Upper lobe of left lung (tissue), 6 donors: Measurements from ENCODE around the gene TNRC6C. TPM values are rescaled to one million over a fixed set of nuclear protein-coding genes. Genes with fewer than 3 reads are reported as not detected.

ENCODE experiments used
- ATAC-seq, 2 donors: fragments of 200-7000 bp; cut with Tn5 transposase; one replicate each; pipeline ENCODE4 v1.9.1; 2022; ENCODE audit warnings: mild to moderate bottlenecking in 2 of 2, moderate library complexity in 2 of 2; ENCODE audit not compliant: low FRiP score in 2 of 2
- DNase-seq, 2 donors: peaks; one replicate each; pipeline ENCODE4 v3.0.0-alpha.2; 2019 to 2020
- H3K27ac ChIP-seq, 4 donors: fragments of 200-600 bp; sonication (generic); one replicate each; pipeline ENCODE4 v1.5.1; 2016 to 2019
- H3K27me3 ChIP-seq, 4 donors: fragments of 200-600 bp; sonication (generic); one replicate each; pipeline ENCODE4 v1.5.1; 2017 to 2019
- H3K36me3 ChIP-seq, 4 donors: fragments of 200-600 bp; sonication (generic); one replicate each; pipeline ENCODE4 v1.5.1; 2016 to 2019
- H3K4me1 ChIP-seq, 4 donors: fragments of 200-600 bp; sonication (generic); one replicate each; pipeline ENCODE4 v1.5.1; 2018 to 2019
- H3K4me3 ChIP-seq, 4 donors: fragments of 200-600 bp; sonication (generic); one replicate each; pipeline ENCODE4 v1.5.1; 2017 to 2019; ENCODE audit warnings: mild to moderate bottlenecking in 2 of 4, moderate library complexity in 1 of 4
- H3K9me3 ChIP-seq, 4 donors: fragments of 200-600 bp; sonication (generic); one replicate each; pipeline ENCODE4 v1.5.1; 2018 to 2019
- CTCF ChIP-seq, 6 experiments: fragments of 450-650 bp in 4 of 6; fragments of 200-600 bp in 2 of 6; sonication (generic) in 2 of 6; IDR thresholded peaks; one replicate each; pipeline ENCODE4 v1.5.1; 2016 to 2019; ENCODE audit warnings: antibody characterized with exemption in 6 of 6
- EP300 ChIP-seq, 4 donors: sonication (generic); formaldehyde crosslinking; IDR thresholded peaks; one replicate each; pipeline ENCODE4 v1.5.1; 2017; ENCODE audit warnings: antibody characterized with exemption in 4 of 4, control low read depth in 2 of 4
- POLR2A ChIP-seq, 4 donors: fragments of 450-650 bp; IDR thresholded peaks; one replicate each; pipeline ENCODE4 v1.5.1; 2016 to 2017; ENCODE audit warnings: antibody characterized with exemption in 4 of 4, mild to moderate bottlenecking in 2 of 4
- POLR2AphosphoS5 ChIP-seq, 2 donors: sonication (generic); formaldehyde crosslinking; IDR thresholded peaks; one replicate each; pipeline ENCODE4 v1.5.1; 2017; ENCODE audit warnings: antibody characterized with exemption in 2 of 2
- WGBS, 2 donors: methylation state at CpG; one replicate each; pipeline ENCODE4 v1.1.5; 2017 to 2018; 5-methylcytosine and 5-hydroxymethylcytosine counted together
- total RNA-seq, 6 donors: library from RNA; depleted of rRNA in 4 of 6; stranded (reverse); fragments of >200 nt in 4 of 6; gene quantifications; one replicate each; pipeline versions ENCODE4 v1.1.0 to v1.2.1, GENCODE V29; 2016 to 2021
- donor health status: DM: no; HTN: no; CAD: no; lungs with moderate emphysema.
- donor health status: DM: no; HTN: yes; CAD: no; lungs with severe emphysema.

Gene TNRC6C
- total RNA-seq, 6 donors from 2014 or later = 8.7 to 38.8 (median 14.7) TPM

GRCh38 chr17:78019367-78019975, 61.0 kb downstream of the TNRC6C start:
- Histone ChIP-seq H3K4me3 (no peak overlapping the region), H3K36me3 (no peaks in the 10 kb centered on the region), H3K27me3 (no peaks in the 10 kb centered on the region), H3K9me3 (no peaks in the 10 kb centered on the region), H3K27ac (no peak overlapping the region), H3K4me1 (peaks cover 0 to 7% (median 5%) of the 10 kb centered on the region in 4 donors)
- ATAC-seq = no peak
- TF ChIP-seq CTCF (IDR thresholded peaks at IDR 0.05) (peak in 4 of 6 experiments; percentile 35 to 53 (median 44)), POLR2AphosphoS5 (IDR thresholded peaks at IDR 0.05) (no peak)
- DNase-seq = no peak

GRCh38 chr17:78019976-78020716, 61.6 kb downstream of the TNRC6C start:
- no peaks in the 10 kb centered on the region for H3K27me3 ChIP-seq
- H3K9me3 ChIP-seq = no peaks in the 10 kb centered on the region
- H3K36me3 ChIP-seq = no peaks in the 10 kb centered on the region
- H3K4me1 ChIP-seq = peaks cover 0 to 7% (median 5%) of the 10 kb centered on the region in 4 donors
- TF ChIP-seq POLR2A (IDR thresholded peaks at IDR 0.05) (no peak), EP300 (IDR thresholded peaks at IDR 0.05) (no peak), POLR2AphosphoS5 (IDR thresholded peaks at IDR 0.05) (no peak), CTCF (IDR thresholded peaks at IDR 0.05) (no peak)
- ATAC-seq = no peak
- no peak overlapping the region for H3K27ac ChIP-seq
- WGBS, 2 donors = 86 to 88% methylated on average over 6 of the region's 6 CpGs
- no peak for DNase-seq
- H3K4me3 ChIP-seq = no peak overlapping the region

GRCh38 chr17:78020717-78021108, 62.2 kb downstream of the TNRC6C start:
- DNase-seq (no peak), ATAC-seq (no peak)
- Histone ChIP-seq H3K9me3 (no peaks in the 10 kb centered on the region), H3K4me1 (peaks cover 0 to 7% (median 5%) of the 10 kb centered on the region in 4 donors), H3K27ac (no peak overlapping the region), H3K27me3 (no peaks in the 10 kb centered on the region), H3K4me3 (no peak overlapping the region), H3K36me3 (no peaks in the 10 kb centered on the region)
- TF ChIP-seq POLR2A (IDR thresholded peaks at IDR 0.05) (no peak), EP300 (IDR thresholded peaks at IDR 0.05) (no peak), CTCF (IDR thresholded peaks at IDR 0.05) (no peak), POLR2AphosphoS5 (IDR thresholded peaks at IDR 0.05) (no peak)
- WGBS, 2 donors = 39 to 53% methylated on average over 1 of the region's 1 CpG

GRCh38 chr17:78022425-78022824, 63.9 kb downstream of the TNRC6C start:
- H3K27me3 ChIP-seq = no peaks in the 10 kb centered on the region
- 90 to 91% methylated on average over 2 of the region's 2 CpGs for WGBS, 2 donors
- no peaks in the 10 kb centered on the region for H3K36me3 ChIP-seq
- ATAC-seq (no peak), DNase-seq (no peak)
- H3K4me1 ChIP-seq = peaks cover 0 to 15% (median 5%) of the 10 kb centered on the region in 4 donors
- no peak for TF ChIP-seq CTCF (IDR thresholded peaks at IDR 0.05)
- no peak for TF ChIP-seq POLR2A (IDR thresholded peaks at IDR 0.05)
- TF ChIP-seq EP300 (IDR thresholded peaks at IDR 0.05) = no peak
- TF ChIP-seq POLR2AphosphoS5 (IDR thresholded peaks at IDR 0.05) = no peak
- H3K9me3 ChIP-seq = no peaks in the 10 kb centered on the region
- no peak overlapping the region for H3K4me3 ChIP-seq
- H3K27ac ChIP-seq = no peak overlapping the region
